Suprapubic skin (tissue), 4 donors: Measurements from ENCODE around the gene KIAA1671.

ENCODE experiments used
- CTCF ChIP-seq, 2 donors: fragments of 200-600 bp in 1 of 2; fragments of 450-650 bp in 1 of 2; sonication (generic) in 1 of 2; IDR thresholded peaks; one replicate each; pipeline ENCODE4 v1.5.1; 2016 to 2019; ENCODE audit warnings: antibody characterized with exemption in 2 of 2, mild to moderate bottlenecking in 1 of 2, moderate library complexity in 1 of 2
- POLR2A ChIP-seq, 2 donors: fragments of 450-650 bp; IDR thresholded peaks; one replicate each; pipeline ENCODE4 v1.6.1; 2017; ENCODE audit warnings: antibody characterized with exemption in 2 of 2, mild to moderate bottlenecking in 2 of 2, moderate library complexity in 2 of 2
- POLR2AphosphoS5 ChIP-seq, 3 donors: sonication (generic); formaldehyde crosslinking; IDR thresholded peaks; one replicate each; pipeline ENCODE4 v1.6.1; 2017; ENCODE audit warnings: antibody characterized with exemption in 3 of 3

GRCh38 chr22:25039255-25039654 is 86.7 kb downstream of the KIAA1671 start:
- TF ChIP-seq CTCF (IDR thresholded peaks at IDR 0.05) (no peak), POLR2A (IDR thresholded peaks at IDR 0.05) (no peak), POLR2AphosphoS5 (IDR thresholded peaks at IDR 0.05) (no peak)
